ENCODE results near the gene SLC1A3.

The SLC1A3 gene

GRCh38 chr5:36661456-36662220, 55.2 kb downstream of the SLC1A3 start:
- Histone ChIP-seq H3K27me3 (ENCODE audit: control insufficient read depth in 1 of 2, insufficient read depth in 2 of 2, low read length in 2 of 2) (no peaks in the 10 kb centered on the region), H3K4me1 (ENCODE audit: insufficient read depth, low read length) (peaks cover 9% of the 10 kb centered on the region), H3K9me3 (ENCODE audit: low read length) (no peaks in the 10 kb centered on the region), H3K27ac (ENCODE audit: low read depth, low read length) (no peak overlapping the region), H3K36me3 (ENCODE audit: insufficient read depth, low read length) (no peaks in the 10 kb centered on the region), H3K9ac (ENCODE audit: low read length) (no peak overlapping the region), H3K4me3 (ENCODE audit: low read depth in 1 of 2, low read length in 2 of 2) (no peak overlapping the region)

DNA sequence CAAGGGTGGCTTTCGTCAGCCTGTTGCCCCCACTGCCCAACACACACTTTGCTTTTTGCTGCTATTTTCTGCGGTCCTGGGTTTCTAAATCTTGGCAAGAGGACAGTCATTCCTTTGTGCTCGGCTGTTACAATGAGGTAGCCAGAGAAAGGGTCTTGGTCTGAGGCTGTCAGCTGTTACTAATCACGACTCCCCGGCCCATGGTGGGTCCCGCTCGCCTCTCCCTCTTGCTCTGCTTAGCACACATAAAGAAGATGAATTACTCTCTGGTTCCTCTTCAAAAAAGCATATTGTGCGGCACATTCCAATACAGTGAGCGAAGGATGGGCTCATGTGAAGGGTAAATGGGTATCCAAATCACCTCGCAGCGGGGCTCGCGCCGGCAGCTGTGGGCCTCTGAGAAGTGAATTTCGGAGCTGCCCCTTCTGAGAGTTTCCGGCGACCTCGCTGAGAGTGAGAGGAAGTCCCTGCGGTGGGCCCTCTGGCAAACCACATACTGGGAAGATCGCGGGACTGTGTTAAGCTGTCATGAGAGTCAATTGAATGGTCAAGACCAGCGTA, 56.0 kb downstream of the SLC1A3 start:
- H3K27me3 ChIP-seq (ENCODE audit: control insufficient read depth in 1 of 2, insufficient read depth in 2 of 2, low read length in 2 of 2) = no peaks in the 10 kb centered on the region
- H3K9ac ChIP-seq (ENCODE audit: low read length) = no peak overlapping the region
- H3K9me3 ChIP-seq (ENCODE audit: low read length) = no peaks in the 10 kb centered on the region
- H3K27ac ChIP-seq (ENCODE audit: low read depth, low read length) = no peak overlapping the region
- H3K4me3 ChIP-seq (ENCODE audit: low read depth in 1 of 2, low read length in 2 of 2) = no peak overlapping the region
- no peaks in the 10 kb centered on the region for H3K36me3 ChIP-seq (ENCODE audit: insufficient read depth, low read length)
- peaks cover 8% of the 10 kb centered on the region for H3K4me1 ChIP-seq (ENCODE audit: insufficient read depth, low read length)

DNA sequence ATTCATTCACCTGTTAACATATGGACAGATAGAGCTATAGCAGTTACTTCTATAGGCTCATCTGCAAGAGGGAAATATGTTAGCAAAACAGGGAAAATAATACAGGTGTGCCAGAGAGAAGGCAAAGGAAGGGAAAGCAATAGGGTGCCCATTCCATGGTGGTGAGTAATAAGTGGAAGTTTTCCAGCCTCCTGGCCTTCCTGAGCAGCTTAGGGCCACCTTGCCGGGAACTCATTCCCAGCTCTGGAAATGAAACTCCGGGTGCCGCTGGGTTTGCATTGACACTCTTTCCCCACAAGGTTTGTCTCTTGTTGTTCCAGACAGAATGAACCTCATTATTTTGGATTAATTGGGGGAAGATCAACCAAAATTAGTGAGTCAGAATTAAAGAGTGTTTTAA, 58.4 kb downstream of the SLC1A3 start:
- Histone ChIP-seq H3K27me3 (ENCODE audit: control insufficient read depth in 1 of 2, insufficient read depth in 2 of 2, low read length in 2 of 2) (no peaks in the 10 kb centered on the region), H3K9ac (ENCODE audit: low read length) (no peak overlapping the region), H3K36me3 (ENCODE audit: insufficient read depth, low read length) (no peaks in the 10 kb centered on the region), H3K4me1 (ENCODE audit: insufficient read depth, low read length) (no peaks in the 10 kb centered on the region), H3K9me3 (ENCODE audit: low read length) (no peaks in the 10 kb centered on the region), H3K4me3 (ENCODE audit: low read depth in 1 of 2, low read length in 2 of 2) (no peak overlapping the region), H3K27ac (ENCODE audit: low read depth, low read length) (no peak overlapping the region)

DNA sequence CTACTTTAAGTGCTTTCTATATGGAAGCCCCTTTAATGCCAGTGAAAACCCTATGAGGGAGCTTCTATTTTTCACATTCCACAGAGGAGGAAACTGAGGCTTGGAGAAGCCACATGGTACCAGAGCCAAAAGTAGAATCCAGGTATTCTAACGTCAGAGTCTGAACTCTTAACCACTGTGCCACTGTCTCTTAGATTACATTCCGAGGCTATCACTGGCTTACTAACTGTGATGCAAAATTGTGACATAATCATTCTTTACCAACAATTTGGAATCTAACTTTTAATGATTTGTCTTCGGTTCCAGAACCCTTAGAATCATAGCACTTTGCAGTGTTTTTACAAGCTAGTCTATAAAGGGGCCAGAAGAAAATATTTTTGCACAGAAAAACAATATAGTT, 59.2 kb downstream of the SLC1A3 start:
- Histone ChIP-seq H3K4me3 (ENCODE audit: low read depth in 1 of 2, low read length in 2 of 2) (no peak overlapping the region), H3K9me3 (ENCODE audit: low read length) (no peaks in the 10 kb centered on the region), H3K27me3 (ENCODE audit: control insufficient read depth in 1 of 2, insufficient read depth in 2 of 2, low read length in 2 of 2) (no peaks in the 10 kb centered on the region), H3K36me3 (ENCODE audit: insufficient read depth, low read length) (no peaks in the 10 kb centered on the region), H3K27ac (ENCODE audit: low read depth, low read length) (no peak overlapping the region), H3K9ac (ENCODE audit: low read length) (no peak overlapping the region), H3K4me1 (ENCODE audit: insufficient read depth, low read length) (no peaks in the 10 kb centered on the region)

DNA sequence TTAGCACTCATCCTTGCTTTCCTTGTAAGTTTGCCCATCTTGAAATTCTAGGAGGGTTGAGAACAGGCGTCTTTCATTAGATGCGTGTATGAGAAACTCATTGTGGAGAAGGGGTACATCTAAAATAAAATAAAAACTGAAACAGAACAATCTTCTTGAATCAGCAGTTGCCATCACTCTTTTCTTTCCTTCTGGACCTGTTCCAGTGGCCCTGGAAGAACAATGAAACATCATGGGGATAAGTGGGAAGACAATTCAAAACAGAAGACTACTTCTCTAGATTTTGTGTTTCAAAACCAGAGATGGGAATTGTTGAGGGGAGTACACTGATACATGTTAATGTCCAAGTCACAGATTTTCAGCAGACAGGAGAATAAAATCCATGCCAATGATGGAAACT, 59.9 kb downstream of the SLC1A3 start:
- Histone ChIP-seq H3K4me3 (ENCODE audit: low read depth in 1 of 2, low read length in 2 of 2) (no peak overlapping the region), H3K9ac (ENCODE audit: low read length) (no peak overlapping the region), H3K27ac (ENCODE audit: low read depth, low read length) (no peak overlapping the region), H3K9me3 (ENCODE audit: low read length) (no peaks in the 10 kb centered on the region), H3K4me1 (ENCODE audit: insufficient read depth, low read length) (no peaks in the 10 kb centered on the region), H3K27me3 (ENCODE audit: control insufficient read depth in 1 of 2, insufficient read depth in 2 of 2, low read length in 2 of 2) (no peaks in the 10 kb centered on the region), H3K36me3 (ENCODE audit: insufficient read depth, low read length) (no peaks in the 10 kb centered on the region)

- Histone ChIP-seq H3K4me1 (ENCODE audit: insufficient read depth, low read length) (no peaks in the 10 kb centered on the region), H3K27me3 (ENCODE audit: control insufficient read depth in 1 of 2, insufficient read depth in 2 of 2, low read length in 2 of 2) (no peaks in the 10 kb centered on the region), H3K36me3 (ENCODE audit: insufficient read depth, low read length) (no peaks in the 10 kb centered on the region), H3K9me3 (ENCODE audit: low read length) (no peaks in the 10 kb centered on the region), H3K9ac (ENCODE audit: low read length) (no peak overlapping the region), H3K27ac (ENCODE audit: low read depth, low read length) (no peak overlapping the region), H3K4me3 (ENCODE audit: low read depth in 1 of 2, low read length in 2 of 2) (no peak overlapping the region)
Measured at GRCh38 chr5:36666986-36667385, 60.6 kb downstream of the SLC1A3 start.

GRCh38 chr5:36667824-36668223, 61.4 kb downstream of the SLC1A3 start:
- no peaks in the 10 kb centered on the region for H3K4me1 ChIP-seq (ENCODE audit: insufficient read depth, low read length)
- no peaks in the 10 kb centered on the region for H3K9me3 ChIP-seq (ENCODE audit: low read length)
- H3K4me3 ChIP-seq (ENCODE audit: low read depth in 1 of 2, low read length in 2 of 2) = no peak overlapping the region
- H3K36me3 ChIP-seq (ENCODE audit: insufficient read depth, low read length) = no peaks in the 10 kb centered on the region
- H3K9ac ChIP-seq (ENCODE audit: low read length) = no peak overlapping the region
- H3K27me3 ChIP-seq (ENCODE audit: control insufficient read depth in 1 of 2, insufficient read depth in 2 of 2, low read length in 2 of 2) = no peaks in the 10 kb centered on the region
- no peak overlapping the region for H3K27ac ChIP-seq (ENCODE audit: low read depth, low read length)

- Histone ChIP-seq H3K27me3 (ENCODE audit: control insufficient read depth in 1 of 2, insufficient read depth in 2 of 2, low read length in 2 of 2) (no peaks in the 10 kb centered on the region), H3K27ac (ENCODE audit: low read depth, low read length) (no peak overlapping the region), H3K9me3 (ENCODE audit: low read length) (no peaks in the 10 kb centered on the region), H3K9ac (ENCODE audit: low read length) (no peak overlapping the region), H3K4me3 (ENCODE audit: low read depth in 1 of 2, low read length in 2 of 2) (no peak overlapping the region), H3K36me3 (ENCODE audit: insufficient read depth, low read length) (no peaks in the 10 kb centered on the region), H3K4me1 (ENCODE audit: insufficient read depth, low read length) (no peaks in the 10 kb centered on the region)
Measured at GRCh38 chr5:36669015-36669651, 62.7 kb downstream of the SLC1A3 start.

DNA sequence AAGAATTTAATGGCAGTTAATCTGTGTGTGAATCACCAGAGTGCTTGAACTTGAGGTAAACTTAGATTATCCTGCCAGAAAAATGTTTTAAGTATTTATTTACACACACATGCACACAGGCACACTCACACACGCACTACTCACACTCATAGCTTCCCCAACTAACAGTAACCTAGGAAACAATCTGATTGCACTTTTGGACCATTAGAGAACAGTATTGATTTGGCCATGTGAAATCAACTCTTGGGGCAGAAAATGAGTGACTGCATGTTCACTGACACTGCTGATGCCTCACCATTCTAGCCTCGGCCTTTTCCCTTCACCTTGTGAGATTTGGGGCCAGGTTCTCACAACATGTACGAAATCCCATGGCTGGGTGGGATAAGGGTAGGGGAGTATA, 64.1 kb downstream of the SLC1A3 start:
- Histone ChIP-seq H3K36me3 (ENCODE audit: insufficient read depth, low read length) (no peaks in the 10 kb centered on the region), H3K27me3 (ENCODE audit: control insufficient read depth in 1 of 2, insufficient read depth in 2 of 2, low read length in 2 of 2) (no peaks in the 10 kb centered on the region), H3K4me3 (ENCODE audit: low read depth in 1 of 2, low read length in 2 of 2) (no peak overlapping the region), H3K27ac (ENCODE audit: low read depth, low read length) (no peak overlapping the region), H3K9me3 (ENCODE audit: low read length) (no peaks in the 10 kb centered on the region), H3K9ac (ENCODE audit: low read length) (no peak overlapping the region), H3K4me1 (ENCODE audit: insufficient read depth, low read length) (no peaks in the 10 kb centered on the region)

DNA sequence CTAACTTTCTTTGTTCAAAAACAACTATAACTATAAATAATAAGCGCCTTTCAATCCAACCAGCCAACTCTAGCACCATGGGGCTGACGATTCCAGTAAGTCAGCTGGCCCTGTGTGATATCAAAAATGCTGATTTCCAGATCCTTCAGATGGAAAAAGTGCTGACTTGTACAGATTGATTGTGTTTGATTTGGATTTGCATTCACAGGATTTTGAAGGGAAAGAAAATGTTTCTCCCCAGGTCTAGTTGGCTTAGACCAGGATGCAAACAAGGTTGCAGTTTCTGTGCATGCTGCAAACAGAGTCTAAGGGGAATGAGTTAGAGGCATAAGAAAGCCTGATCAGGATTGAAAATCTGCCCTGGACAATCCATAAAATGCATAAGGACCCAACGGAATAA, 68.9 kb downstream of the SLC1A3 start:
- H3K4me1 ChIP-seq (ENCODE audit: insufficient read depth, low read length) = no peaks in the 10 kb centered on the region
- no peak overlapping the region for H3K4me3 ChIP-seq (ENCODE audit: low read depth in 1 of 2, low read length in 2 of 2)
- no peak overlapping the region for H3K27ac ChIP-seq (ENCODE audit: low read depth, low read length)
- no peak overlapping the region for H3K9ac ChIP-seq (ENCODE audit: low read length)
- no peaks in the 10 kb centered on the region for H3K9me3 ChIP-seq (ENCODE audit: low read length)
- no peaks in the 10 kb centered on the region for H3K36me3 ChIP-seq (ENCODE audit: insufficient read depth, low read length)
- no peaks in the 10 kb centered on the region for H3K27me3 ChIP-seq (ENCODE audit: control insufficient read depth in 1 of 2, insufficient read depth in 2 of 2, low read length in 2 of 2)

DNA sequence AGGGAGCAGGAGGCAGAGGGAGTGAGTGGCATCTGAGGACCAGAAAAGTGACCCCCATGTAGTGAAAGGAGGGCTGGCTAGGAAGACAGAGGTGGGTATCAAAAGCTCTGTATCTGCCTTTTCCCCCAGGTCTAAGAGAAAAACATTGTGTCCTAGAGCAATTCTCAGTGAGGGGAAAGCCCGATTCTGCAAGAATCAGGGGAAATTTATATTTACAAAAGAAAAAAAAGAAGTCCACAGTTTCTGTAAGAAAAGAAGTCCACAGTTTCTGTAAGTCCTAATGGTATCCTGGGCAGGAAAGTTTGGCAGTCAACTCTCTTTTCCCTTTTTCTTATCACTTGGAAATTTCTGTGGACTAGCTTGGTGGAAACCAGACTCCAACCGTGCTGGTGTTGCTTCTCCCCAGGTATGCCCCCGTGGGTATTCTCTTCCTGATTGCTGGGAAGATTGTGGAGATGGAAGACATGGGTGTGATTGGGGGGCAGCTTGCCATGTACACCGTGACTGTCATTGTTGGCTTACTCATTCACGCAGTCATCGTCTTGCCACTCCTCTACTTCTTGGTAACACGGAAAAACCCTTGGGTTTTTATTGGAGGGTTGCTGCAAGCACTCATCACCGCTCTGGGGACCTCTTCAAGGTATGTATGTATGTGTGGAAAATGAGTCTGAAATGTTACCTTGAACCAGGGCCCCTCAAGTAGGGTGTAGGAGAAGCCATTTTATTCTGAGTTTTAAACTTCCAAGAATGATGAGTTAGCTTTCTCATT, 73.0 kb downstream of the SLC1A3 start:
- H3K27ac ChIP-seq (ENCODE audit: low read depth, low read length) = no peak overlapping the region
- H3K36me3 ChIP-seq (ENCODE audit: insufficient read depth, low read length) = no peaks in the 10 kb centered on the region
- H3K4me3 ChIP-seq (ENCODE audit: low read depth in 1 of 2, low read length in 2 of 2) = no peak overlapping the region
- no peak overlapping the region for H3K9ac ChIP-seq (ENCODE audit: low read length)
- no peaks in the 10 kb centered on the region for H3K9me3 ChIP-seq (ENCODE audit: low read length)
- H3K4me1 ChIP-seq (ENCODE audit: insufficient read depth, low read length) = no peaks in the 10 kb centered on the region
- no peaks in the 10 kb centered on the region for H3K27me3 ChIP-seq (ENCODE audit: control insufficient read depth in 1 of 2, insufficient read depth in 2 of 2, low read length in 2 of 2)

All from muscle layer of colon (tissue), 2 donors.